GM21447 (cell line): Measurements from ENCODE around the gene TENT5D.
"Not testable (repeated sequence)": the region's sequence is repeated elsewhere in the genome, so short reads cannot be mapped to it uniquely, and the experiment has no call there.

ENCODE experiments used
- ATAC-seq: cut with Tn5 transposase; IDR thresholded peaks from one replicate; pipeline ENCODE4 v1.9.1; 2021; ENCODE audit not compliant: unreplicated experiment

The TENT5D gene

DNA sequence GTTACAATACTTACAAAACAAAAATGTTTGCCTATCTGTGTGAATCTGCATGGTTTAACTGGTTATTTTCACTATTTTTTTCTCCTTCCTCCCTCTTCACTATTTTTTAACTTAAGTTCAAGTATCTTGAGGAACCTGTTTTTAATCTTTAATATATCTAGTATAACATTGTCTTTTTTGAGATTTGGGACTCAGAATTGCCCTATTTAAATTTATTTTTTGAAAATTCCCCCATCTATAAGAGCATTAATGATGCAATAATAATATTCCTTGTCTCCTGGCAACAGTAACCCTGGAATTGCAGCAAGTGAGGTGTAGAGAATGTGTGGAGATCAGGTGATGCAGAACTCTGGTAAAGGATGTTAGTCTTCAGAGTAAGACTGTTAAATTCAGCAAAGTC lies at the start of gene TENT5D:
TSS of gene TENT5D (plus strand) at position 301 of the 400 bp plus-strand sequence. CDS start 22,093 bp downstream, outside the sequence.
- no peak for ATAC-seq

DNA sequence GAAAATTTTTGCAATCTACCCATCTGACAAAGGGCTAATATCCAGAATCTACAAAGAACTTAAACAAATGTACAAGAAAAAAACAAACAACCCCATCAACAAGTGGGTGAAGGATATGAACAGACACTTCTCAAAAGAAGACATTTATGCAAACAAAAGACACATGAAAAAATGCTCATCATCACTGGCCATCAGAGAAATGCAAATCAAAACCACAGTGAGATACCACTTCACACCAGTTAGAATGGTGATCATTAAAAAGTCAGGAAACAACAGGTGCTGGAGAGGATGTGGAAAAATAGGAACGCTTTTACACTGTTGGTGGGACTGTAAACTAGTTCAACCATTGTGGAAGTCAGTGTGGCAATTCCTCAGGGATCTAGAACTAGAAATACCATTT lies 34.6 kb upstream of the TENT5D start:
- not testable (repeated sequence) for ATAC-seq

DNA sequence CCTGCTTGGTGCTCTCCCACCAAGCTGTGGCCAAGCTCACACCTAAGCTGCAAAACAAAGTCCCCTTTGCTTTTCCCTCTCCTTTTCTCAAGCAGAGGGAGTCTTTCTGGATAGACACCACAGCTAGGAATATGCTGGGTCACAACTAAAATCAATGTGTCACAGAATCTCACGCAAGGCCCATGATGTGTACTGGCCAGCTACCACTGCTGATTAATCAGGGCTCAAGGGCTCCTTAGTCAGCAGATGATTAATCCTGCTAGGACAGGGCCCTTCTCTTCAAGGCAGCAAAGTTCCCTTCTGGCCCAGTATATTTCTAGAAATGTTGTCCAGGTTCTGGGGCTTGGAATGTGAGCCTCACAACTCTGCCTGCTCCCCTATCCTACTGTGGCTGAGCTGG lies 32.0 kb upstream of the TENT5D start:
- no peak for ATAC-seq

DNA sequence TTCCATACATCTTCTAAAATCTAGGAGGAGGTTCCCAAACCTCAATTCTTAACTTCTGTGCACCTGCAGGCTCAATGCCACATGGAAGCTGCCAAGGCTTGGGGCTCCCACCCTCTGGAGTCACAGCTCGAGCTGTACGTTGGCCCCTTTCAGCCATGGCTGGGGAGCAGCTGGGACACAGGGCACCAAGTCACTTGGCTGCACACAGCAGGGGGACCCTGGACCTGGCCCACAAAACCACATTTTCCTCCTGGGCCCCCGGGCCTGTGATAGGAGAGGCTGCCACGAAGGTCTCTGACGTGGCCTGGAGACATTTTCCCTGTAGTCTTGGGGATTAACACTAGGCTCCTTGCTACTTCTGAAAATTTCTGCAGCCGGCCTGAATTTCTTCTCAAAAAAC lies 8.2 kb upstream of the TENT5D start:
- ATAC-seq = no peak

DNA sequence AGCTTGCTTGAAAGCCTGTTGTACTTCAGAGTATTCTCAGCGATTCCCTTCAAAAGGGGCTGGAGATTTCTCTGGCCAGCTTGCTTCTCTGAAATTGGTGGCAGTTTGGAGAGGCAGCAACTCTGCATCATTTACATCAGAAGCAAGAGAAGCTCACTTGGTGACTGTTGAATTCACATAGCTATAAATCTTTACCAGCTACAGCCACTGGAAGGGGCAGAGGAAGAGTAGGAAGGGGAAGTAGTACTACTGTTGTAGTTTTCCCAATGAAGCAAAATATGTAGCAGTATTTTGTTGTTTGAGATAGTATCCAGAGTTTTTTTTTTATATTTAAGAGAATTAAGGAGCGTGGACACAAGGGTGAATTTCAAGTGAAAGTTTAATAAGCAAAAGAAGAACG lies 2.8 kb downstream of the TENT5D start:
- no peak for ATAC-seq

DNA sequence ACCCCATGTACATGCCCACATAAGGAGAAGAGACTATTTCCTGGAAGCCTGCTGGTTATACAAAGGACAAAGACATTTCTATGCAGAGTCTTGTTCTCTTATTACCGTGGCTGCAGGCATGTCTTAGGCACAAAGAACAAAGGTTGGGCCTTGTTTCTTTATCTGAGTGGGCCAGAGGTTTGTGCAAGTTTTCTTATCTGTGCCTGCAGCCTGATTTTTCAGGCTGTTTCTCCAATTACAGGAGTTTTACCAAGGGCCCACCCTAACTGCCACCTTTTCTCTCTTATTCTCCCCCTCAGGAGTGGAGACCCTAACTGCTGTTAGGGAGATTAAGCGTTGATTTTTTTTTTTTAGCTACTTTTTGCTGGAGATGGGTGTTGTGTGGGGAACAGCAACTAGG lies 3.5 kb downstream of the TENT5D start:
- ATAC-seq = no peak

DNA sequence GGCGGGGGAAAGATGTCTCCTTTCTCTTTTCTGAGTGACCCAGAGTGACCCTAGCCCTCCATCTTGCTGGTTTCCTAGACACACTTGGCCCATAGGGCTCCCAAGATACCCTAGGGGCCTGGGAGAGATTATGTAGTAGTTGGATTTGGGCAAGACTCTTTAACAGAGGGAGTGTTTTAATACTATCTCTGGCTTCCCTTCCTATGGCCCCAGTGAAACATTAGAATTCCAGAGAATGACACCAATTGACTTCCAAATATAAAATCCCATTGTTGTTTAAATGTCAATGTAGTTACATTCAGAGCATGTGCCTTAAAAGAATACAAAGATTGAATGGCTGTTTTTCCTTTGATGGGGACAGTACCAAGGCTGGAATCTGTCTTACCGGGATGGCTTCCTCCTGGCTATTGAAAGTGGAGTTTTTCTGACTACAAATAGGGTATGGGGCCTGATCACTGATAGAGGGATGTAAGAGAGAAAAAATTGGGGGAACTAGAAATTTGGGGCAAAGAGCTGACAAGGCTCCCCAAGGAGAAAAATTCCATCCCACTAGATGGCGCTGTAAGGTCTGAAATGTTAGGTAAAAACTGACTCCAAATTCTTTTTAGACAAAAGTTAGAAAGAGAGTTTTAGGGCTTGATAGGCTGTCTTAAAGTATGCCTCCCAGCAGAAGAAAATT lies 10.7 kb downstream of the TENT5D start:
- ATAC-seq = no peak

DNA sequence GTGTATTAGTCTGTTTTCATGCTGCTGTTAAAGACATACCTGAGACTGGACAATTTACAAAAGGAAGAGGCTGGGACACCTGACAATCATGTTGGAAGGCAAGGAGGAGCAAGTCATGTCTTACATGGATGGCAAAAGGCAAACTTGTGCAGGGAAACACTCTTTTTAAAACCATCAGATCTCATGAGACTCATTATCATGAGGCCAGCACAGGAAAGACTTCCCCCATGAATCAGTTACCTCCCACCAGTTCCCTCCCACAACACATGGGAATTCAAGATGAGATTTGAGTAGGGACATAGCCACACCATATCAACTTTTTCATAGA lies 11.2 kb downstream of the TENT5D start:
- ATAC-seq = no peak

DNA sequence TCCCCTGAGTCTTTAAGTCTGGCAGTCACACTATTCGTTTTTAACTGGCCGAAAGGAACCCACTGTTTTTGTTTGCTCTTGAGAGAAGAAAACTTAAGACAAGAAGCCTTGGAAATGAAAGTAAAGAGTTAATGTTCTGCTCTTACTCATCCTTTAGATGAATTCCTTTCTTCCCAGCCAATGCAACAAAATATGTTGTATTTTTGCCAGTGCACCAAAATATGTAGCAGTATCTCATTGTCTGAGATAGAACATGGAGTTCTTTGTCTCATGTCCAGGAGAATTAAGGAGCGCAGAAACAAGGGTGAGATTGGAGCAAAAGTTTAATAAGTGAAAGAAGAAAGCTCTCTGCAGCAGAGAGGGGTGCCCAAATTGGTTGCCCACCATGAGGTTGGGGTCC lies 12.2 kb downstream of the TENT5D start:
- no peak for ATAC-seq

DNA sequence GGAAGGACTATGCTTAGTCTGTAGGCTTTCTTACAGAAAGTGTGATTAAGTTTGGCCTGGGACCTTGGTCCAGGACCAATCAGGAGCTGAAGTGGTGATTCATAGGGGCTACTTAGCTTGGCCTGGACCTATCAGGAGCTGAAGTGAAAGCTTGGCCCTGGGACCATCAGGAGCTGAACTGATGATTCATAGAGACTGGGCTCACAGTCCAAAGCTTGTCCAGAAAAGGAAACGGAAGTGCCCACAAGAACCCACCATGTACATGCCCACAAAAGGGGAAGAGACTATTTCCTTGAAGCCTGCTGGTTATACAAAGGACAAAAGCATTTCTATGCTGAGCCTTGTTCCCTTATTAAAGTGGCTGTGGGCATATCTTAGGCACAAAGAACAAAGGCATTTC lies 12.6 kb downstream of the TENT5D start:
- ATAC-seq = no peak

DNA sequence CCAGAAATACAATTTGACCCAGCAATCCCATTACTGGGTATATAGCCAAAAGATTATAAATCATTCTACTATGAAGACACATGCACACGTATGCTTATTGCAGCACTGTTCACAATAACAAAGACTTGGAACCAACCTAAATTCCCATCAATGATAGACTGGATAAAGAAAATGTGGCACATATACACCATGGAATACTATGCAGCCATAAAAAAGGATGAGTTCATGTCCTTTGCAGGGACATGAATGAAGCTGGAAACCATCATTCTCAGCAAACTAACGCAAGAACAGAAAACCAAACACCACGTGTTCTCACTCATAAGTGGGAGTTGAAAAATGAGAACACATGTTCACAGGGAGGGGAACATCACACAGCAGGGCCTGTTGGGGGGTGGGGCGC lies 47.9 kb downstream of the TENT5D start:
- ATAC-seq = not testable (repeated sequence)

DNA sequence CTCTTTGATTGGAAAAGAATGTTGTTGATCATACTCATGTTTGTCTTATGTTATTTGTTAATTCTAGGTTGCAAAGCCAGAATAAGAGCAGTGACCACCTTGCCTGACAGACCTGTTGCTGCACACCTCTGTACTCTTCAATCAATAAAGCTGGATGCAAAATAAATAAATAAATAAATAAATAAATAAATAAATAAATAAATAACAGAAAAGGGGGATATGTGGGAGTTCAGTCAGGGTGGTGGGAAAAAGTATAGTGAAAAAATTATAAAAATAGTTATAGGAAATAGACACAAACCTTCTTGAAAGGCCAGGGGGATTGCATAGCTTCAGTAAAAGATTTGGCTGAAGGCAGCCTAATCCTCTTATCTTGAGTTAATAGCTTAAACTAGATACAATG lies 51.3 kb downstream of the TENT5D start:
- ATAC-seq = no peak

DNA sequence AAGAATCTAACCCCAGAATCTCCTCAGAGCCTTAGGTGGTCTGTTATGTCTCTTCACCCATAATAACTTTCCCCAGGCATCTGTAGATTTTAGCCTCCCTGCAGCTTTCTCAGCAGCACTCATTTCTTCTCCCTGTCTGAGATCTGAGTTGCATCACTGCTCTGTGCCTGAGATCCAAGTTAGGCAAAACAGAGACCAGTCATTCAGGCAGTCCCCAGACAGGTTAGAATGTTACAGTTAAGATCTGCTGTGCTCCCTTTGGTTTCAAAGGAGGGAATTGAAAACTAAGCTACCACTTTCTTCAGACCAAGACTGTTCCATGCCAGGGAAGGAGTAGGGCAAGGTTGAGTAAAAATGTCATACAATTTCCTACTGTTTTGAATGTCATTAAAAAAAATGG lies 65.3 kb downstream of the TENT5D start:
- ATAC-seq = no peak

DNA sequence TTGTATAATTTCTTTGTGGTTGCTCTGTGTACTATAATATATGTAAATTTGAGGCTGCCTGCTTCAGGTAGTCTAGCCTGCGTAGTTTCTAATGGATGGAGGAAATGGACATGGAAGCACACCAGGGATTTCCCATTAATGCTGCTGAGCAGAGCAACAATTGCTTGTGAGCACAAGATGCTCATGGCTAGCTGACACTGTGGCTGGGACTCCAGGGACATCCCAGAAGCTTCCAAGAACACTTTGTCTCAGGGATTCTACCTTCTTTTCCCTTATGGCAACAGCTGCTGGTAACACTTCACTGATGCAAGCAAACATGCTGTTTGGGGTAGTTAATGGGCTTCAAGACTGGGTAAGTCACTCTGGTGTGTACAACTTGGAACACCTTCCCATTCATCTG lies 66.1 kb downstream of the TENT5D start:
- no peak for ATAC-seq

DNA sequence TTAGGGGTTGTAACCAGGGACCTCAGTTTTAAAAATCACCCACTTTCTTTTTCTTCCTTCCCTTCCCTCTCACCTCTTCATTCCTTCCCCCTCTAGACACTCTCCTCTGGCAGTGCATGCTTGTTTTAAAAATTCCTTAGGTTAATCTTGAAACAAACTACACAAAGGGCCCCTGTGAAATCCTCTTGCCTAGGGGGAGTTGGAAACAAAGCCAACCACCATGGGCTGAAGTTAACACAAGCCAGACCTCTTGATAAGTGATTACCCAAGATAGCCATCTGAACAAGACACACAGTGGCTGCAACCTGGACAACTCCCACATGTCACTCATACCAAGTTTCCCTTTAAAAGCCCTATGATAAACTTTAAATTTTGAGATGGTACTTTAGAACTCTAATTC lies 68.9 kb downstream of the TENT5D start:
- ATAC-seq = no peak
